ENCODE measurements around the gene DNAI7.

GRCh38 chr12:25102402-25102801, 92.6 kb downstream of the DNAI7 start:
- TF ChIP-seq, protein P1, sequence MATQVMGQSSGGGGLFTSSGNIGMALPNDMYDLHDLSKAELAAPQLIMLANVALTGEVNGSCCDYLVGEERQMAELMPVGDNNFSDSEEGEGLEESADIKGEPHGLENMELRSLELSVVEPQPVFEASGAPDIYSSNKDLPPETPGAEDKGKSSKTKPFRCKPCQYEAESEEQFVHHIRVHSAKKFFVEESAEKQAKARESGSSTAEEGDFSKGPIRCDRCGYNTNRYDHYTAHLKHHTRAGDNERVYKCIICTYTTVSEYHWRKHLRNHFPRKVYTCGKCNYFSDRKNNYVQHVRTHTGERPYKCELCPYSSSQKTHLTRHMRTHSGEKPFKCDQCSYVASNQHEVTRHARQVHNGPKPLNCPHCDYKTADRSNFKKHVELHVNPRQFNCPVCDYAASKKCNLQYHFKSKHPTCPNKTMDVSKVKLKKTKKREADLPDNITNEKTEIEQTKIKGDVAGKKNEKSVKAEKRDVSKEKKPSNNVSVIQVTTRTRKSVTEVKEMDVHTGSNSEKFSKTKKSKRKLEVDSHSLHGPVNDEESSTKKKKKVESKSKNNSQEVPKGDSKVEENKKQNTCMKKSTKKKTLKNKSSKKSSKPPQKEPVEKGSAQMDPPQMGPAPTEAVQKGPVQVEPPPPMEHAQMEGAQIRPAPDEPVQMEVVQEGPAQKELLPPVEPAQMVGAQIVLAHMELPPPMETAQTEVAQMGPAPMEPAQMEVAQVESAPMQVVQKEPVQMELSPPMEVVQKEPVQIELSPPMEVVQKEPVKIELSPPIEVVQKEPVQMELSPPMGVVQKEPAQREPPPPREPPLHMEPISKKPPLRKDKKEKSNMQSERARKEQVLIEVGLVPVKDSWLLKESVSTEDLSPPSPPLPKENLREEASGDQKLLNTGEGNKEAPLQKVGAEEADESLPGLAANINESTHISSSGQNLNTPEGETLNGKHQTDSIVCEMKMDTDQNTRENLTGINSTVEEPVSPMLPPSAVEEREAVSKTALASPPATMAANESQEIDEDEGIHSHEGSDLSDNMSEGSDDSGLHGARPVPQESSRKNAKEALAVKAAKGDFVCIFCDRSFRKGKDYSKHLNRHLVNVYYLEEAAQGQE (IDR thresholded peaks at IDR 0.05; ENCODE audit: low read depth): no peak
- TF ChIP-seq USF1 (IDR thresholded peaks at IDR 0.05) (no peak), ZBTB7A (IDR thresholded peaks at IDR 0.05; ENCODE audit: low read depth) (no peak), EP300 (IDR thresholded peaks at IDR 0.05; ENCODE audit: borderline replicate concordance) (no peak), FOXM1 (IDR thresholded peaks at IDR 0.05; ENCODE audit: borderline replicate concordance, low read depth) (no peak), TEAD4 (IDR thresholded peaks at IDR 0.05) (no peak), RAD21 (IDR thresholded peaks at IDR 0.05; ENCODE audit: low read depth) (no peak), TCF12 (IDR thresholded peaks at IDR 0.05; ENCODE audit: low read depth) (no peak), TAF1 (IDR thresholded peaks at IDR 0.05; ENCODE audit: low read depth) (no peak), CEBPB (IDR thresholded peaks at IDR 0.05) (no peak), EGR1 (IDR thresholded peaks at IDR 0.05) (no peak), YY1 (IDR thresholded peaks at IDR 0.05; ENCODE audit: low read depth) (no peak)
- TF ChIP-seq, protein P2, sequence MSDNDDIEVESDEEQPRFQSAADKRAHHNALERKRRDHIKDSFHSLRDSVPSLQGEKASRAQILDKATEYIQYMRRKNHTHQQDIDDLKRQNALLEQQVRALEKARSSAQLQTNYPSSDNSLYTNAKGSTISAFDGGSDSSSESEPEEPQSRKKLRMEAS (IDR thresholded peaks at IDR 0.05): no peak

All from Ishikawa (cell line).